Lower leg skin (tissue), 4 donors: ENCODE measurements around the gene C9. TPM values are rescaled to one million over a fixed set of nuclear protein-coding genes. Genes with fewer than 3 reads are reported as not detected.

Experiments used
- DNase-seq, 2 donors: peaks; one replicate each; pipeline ENCODE4 v3.0.0-alpha.2; 2019; ENCODE audit warnings: low spot score in 2 of 2
- H3K4me3 ChIP-seq: fragments of 200-600 bp; sonication (generic); 2 replicates; pipeline ENCODE4 v1.5.1; 2017; ENCODE audit warnings: mild to moderate bottlenecking, low read depth; ENCODE audit not compliant: poor library complexity, severe bottlenecking
- CTCF ChIP-seq, 3 donors: fragments of 450-650 bp; IDR thresholded peaks; one replicate each; pipeline ENCODE4 v1.5.1; 2016; ENCODE audit warnings: antibody characterized with exemption in 3 of 3, mild to moderate bottlenecking in 3 of 3, moderate library complexity in 2 of 3
- POLR2A ChIP-seq, 2 donors: fragments of 450-650 bp; IDR thresholded peaks; one replicate each; pipeline ENCODE4 v1.6.1; 2016 to 2017; ENCODE audit warnings: antibody characterized with exemption in 2 of 2, mild to moderate bottlenecking in 1 of 2, moderate library complexity in 1 of 2
- WGBS, 2 donors: methylation state at CpG; one replicate each; pipeline ENCODE4 v1.1.5; 2018; 5-methylcytosine and 5-hydroxymethylcytosine counted together
- intact Hi-C: fragments of 100-400 bp; cut with DNase I; formaldehyde crosslinking; loops from one replicate; pipeline ENCODE4 v1.15.0; 2023; ENCODE audit warnings: low total_unique reads
- total RNA-seq, 4 donors: library from RNA; depleted of rRNA; stranded (reverse); fragments of >200 nt; gene quantifications; one replicate each; pipeline ENCODE4 v1.1.0, GENCODE V29; 2016

The C9 gene
- total RNA-seq, 4 donors from 2014 or later, result not detected

GRCh38 chr5:39369123-39369815 is 5.0 kb upstream of the C9 start:
- intact Hi-C loops, result no loop called here
- no peak for DNase-seq
- H3K4me3 ChIP-seq, result no peak overlapping the region
- no peak for TF ChIP-seq POLR2A (IDR thresholded peaks at IDR 0.05)
- no peak for TF ChIP-seq CTCF (IDR thresholded peaks at IDR 0.05)
- 63 to 65% methylated on average over 5 of the region's 5 CpGs for WGBS, 2 donors

DNA sequence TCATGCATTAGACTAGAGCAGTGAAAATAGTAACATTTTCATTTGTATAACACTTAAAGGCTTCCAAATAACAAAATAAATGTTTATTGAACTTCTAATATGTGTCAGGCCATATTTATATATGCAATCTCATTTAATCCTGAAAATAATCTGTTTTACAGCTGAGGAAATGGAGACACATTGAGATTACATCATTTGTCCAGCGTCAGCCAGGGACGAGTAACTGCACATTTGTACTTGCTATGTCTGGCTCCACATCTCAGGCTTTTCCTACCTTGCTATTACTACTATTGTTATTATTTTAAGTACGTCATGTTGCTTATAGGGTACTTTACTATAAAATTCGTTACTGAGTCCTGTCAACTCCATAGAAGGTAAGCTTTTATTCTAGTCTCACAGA is 3.8 kb upstream of the C9 start:
- H3K4me3 ChIP-seq, result no peak overlapping the region
- intact Hi-C loops, result no loop called here
- 50 to 55% methylated on average over 4 of the region's 4 CpGs for whole genome bisulfite sequencing, 2 donors
- TF ChIP-seq POLR2A (IDR thresholded peaks at IDR 0.05) (no peak), CTCF (IDR thresholded peaks at IDR 0.05) (no peak)
- DNase-seq, result no peak

DNA sequence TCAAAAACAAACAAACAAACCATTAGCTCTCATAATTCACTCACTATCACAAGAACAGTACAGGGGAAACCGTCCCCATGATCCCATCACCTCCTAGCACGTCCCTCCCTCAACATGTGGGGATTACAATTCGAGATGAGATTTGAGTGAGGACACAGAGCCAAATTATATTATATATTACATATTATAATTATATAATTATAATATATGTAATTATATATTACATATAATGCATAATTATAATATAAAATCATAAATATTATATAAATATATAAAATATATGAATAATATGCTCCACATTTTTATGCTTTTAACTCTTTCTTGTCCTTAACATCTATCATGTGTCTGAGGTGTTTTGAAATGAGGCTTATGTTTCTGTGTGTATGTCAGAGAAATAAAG is 3.4 kb upstream of the C9 start:
- no peak for TF ChIP-seq POLR2A (IDR thresholded peaks at IDR 0.05)
- TF ChIP-seq CTCF (IDR thresholded peaks at IDR 0.05), result no peak
- no peak for DNase-seq
- H3K4me3 ChIP-seq, result no peak overlapping the region
- intact Hi-C loops, result no loop called here
- 74% methylated on average over 3 of the region's 3 CpGs for WGBS, 2 donors

- 76 to 88% methylated on average over 4 of the region's 4 CpGs for WGBS, 2 donors
- no peak overlapping the region for H3K4me3 ChIP-seq
- intact Hi-C loops, result no loop called here
- no peak for DNase-seq
- TF ChIP-seq POLR2A (IDR thresholded peaks at IDR 0.05) (no peak), CTCF (IDR thresholded peaks at IDR 0.05) (no peak)
Measured at GRCh38 chr5:39363217-39363616, 1.1 kb downstream of the C9 start.

- TF ChIP-seq CTCF (IDR thresholded peaks at IDR 0.05), result no peak
- no peak for TF ChIP-seq POLR2A (IDR thresholded peaks at IDR 0.05)
- no peak for DNase-seq
- 87 to 92% methylated on average over 8 of the region's 8 CpGs for WGBS, 2 donors
- H3K4me3 ChIP-seq, result no peak overlapping the region
- intact Hi-C loops, result no loop called here
Measured at GRCh38 chr5:39362646-39363045, 1.6 kb downstream of the C9 start.

GRCh38 chr5:39361306-39361705 is 3.0 kb downstream of the C9 start:
- TF ChIP-seq CTCF (IDR thresholded peaks at IDR 0.05) (no peak), POLR2A (IDR thresholded peaks at IDR 0.05) (no peak)
- no peak for DNase-seq
- H3K4me3 ChIP-seq, result no peak overlapping the region
- WGBS, 2 donors, result 87 to 88% methylated on average over 4 of the region's 4 CpGs
- intact Hi-C loops, result no loop called here
